Measurements from ENCODE around the gene TMEM201.

TMEM201 gene

GRCh38 chr1:9589144-9589718 is 520 bp downstream of the TMEM201 start (continued):
- TF ChIP-seq ZNF394 (tag by site-specific recombination; IDR thresholded peaks at IDR 0.05; ENCODE audit: borderline replicate concordance), result peak; percentile 61; the same call in 1 of the 2 replicates
- TF ChIP-seq, protein P1, sequence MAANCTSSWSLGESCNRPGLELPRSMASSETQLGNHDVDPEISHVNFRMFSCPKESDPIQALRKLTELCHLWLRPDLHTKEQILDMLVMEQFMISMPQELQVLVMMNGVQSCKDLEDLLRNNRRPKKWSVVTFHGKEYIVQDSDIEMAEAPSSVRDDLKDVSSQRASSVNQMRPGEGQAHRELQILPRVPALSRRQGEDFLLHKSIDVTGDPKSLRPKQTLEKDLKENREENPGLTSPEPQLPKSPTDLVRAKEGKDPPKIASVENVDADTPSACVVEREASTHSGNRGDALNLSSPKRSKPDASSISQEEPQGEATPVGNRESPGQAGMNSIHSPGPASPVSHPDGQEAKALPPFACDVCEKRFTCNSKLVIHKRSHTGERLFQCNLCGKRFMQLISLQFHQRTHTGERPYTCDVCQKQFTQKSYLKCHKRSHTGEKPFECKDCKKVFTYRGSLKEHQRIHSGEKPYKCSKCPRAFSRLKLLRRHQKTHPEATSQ (tag by site-specific recombination; IDR thresholded peaks at IDR 0.05), result no peak

DNA sequence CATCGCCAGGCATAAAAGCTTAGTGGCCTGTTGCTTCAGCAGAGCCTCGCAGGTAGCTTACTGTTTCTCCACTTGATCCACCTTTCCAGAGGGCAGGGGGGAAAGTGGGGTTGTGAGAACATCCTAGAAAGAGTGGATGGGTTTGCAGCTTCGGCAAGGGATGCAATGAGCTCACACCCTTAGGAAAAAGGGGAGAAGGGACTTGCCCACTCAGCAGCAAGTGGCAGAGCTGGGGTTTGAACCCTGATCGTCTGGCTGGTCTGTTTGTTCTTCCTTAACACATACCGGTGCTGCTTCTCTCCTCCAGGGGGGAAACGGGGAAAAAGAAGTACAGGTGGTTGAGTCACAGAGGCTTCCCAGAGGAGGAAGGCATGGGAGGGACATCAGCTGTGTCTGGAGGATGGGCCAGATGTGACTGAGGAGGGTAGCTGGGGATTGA is 1.0 kb downstream of the TMEM201 start:
- POLR2A ChIA-PET, result no interaction called here
- CTCF ChIA-PET, result interaction anchor here (0.6 to 1.6 kb wide), 5 partner anchors 11 to 250 kb away, joined by 3 to 6 read pairs (median 3); no protein-coding TSS in a partner anchor
- TF ChIP-seq ZNF639 (tag by site-specific recombination; IDR thresholded peaks at IDR 0.05), result no peak
- TF ChIP-seq PATZ1 (tag by site-specific recombination; IDR thresholded peaks at IDR 0.05), result 0 out of 2 replicates have a peak, but pooled peaks have one; percentile 17
- TF ChIP-seq, protein P2, sequence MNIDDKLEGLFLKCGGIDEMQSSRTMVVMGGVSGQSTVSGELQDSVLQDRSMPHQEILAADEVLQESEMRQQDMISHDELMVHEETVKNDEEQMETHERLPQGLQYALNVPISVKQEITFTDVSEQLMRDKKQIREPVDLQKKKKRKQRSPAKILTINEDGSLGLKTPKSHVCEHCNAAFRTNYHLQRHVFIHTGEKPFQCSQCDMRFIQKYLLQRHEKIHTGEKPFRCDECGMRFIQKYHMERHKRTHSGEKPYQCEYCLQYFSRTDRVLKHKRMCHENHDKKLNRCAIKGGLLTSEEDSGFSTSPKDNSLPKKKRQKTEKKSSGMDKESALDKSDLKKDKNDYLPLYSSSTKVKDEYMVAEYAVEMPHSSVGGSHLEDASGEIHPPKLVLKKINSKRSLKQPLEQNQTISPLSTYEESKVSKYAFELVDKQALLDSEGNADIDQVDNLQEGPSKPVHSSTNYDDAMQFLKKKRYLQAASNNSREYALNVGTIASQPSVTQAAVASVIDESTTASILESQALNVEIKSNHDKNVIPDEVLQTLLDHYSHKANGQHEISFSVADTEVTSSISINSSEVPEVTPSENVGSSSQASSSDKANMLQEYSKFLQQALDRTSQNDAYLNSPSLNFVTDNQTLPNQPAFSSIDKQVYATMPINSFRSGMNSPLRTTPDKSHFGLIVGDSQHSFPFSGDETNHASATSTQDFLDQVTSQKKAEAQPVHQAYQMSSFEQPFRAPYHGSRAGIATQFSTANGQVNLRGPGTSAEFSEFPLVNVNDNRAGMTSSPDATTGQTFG (tag by site-specific recombination; IDR thresholded peaks at IDR 0.05; ENCODE audit: borderline replicate concordance), result no peak
- no peak for TF ChIP-seq ZNF76 (tag by site-specific recombination; IDR thresholded peaks at IDR 0.05; ENCODE audit: borderline replicate concordance, low read depth)
- 0 out of 2 replicates have a peak, but pooled peaks have one; percentile 9 for TF ChIP-seq ZBTB48 (tag by site-specific recombination; IDR thresholded peaks at IDR 0.05)
- TF ChIP-seq, protein P3, sequence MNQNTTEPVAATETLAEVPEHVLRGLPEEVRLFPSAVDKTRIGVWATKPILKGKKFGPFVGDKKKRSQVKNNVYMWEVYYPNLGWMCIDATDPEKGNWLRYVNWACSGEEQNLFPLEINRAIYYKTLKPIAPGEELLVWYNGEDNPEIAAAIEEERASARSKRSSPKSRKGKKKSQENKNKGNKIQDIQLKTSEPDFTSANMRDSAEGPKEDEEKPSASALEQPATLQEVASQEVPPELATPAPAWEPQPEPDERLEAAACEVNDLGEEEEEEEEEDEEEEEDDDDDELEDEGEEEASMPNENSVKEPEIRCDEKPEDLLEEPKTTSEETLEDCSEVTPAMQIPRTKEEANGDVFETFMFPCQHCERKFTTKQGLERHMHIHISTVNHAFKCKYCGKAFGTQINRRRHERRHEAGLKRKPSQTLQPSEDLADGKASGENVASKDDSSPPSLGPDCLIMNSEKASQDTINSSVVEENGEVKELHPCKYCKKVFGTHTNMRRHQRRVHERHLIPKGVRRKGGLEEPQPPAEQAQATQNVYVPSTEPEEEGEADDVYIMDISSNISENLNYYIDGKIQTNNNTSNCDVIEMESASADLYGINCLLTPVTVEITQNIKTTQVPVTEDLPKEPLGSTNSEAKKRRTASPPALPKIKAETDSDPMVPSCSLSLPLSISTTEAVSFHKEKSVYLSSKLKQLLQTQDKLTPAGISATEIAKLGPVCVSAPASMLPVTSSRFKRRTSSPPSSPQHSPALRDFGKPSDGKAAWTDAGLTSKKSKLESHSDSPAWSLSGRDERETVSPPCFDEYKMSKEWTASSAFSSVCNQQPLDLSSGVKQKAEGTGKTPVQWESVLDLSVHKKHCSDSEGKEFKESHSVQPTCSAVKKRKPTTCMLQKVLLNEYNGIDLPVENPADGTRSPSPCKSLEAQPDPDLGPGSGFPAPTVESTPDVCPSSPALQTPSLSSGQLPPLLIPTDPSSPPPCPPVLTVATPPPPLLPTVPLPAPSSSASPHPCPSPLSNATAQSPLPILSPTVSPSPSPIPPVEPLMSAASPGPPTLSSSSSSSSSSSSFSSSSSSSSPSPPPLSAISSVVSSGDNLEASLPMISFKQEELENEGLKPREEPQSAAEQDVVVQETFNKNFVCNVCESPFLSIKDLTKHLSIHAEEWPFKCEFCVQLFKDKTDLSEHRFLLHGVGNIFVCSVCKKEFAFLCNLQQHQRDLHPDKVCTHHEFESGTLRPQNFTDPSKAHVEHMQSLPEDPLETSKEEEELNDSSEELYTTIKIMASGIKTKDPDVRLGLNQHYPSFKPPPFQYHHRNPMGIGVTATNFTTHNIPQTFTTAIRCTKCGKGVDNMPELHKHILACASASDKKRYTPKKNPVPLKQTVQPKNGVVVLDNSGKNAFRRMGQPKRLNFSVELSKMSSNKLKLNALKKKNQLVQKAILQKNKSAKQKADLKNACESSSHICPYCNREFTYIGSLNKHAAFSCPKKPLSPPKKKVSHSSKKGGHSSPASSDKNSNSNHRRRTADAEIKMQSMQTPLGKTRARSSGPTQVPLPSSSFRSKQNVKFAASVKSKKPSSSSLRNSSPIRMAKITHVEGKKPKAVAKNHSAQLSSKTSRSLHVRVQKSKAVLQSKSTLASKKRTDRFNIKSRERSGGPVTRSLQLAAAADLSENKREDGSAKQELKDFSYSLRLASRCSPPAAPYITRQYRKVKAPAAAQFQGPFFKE (tag by site-specific recombination; IDR thresholded peaks at IDR 0.05; ENCODE audit: borderline replicate concordance), result no peak
- TF ChIP-seq ZNF580 (tag by site-specific recombination; IDR thresholded peaks at IDR 0.05), result no peak
- no peak for TF ChIP-seq ZNF626 (tag by site-specific recombination; IDR thresholded peaks at IDR 0.05)
- no peak for TF ChIP-seq ZNF449 (tag by site-specific recombination; IDR thresholded peaks at IDR 0.05)
- TF ChIP-seq SCRT1 (tag by site-specific recombination; IDR thresholded peaks at IDR 0.05; ENCODE audit: borderline replicate concordance), result peak; percentile 76; the same call in 1 of the 2 replicates
- peak; percentile 97 for TF ChIP-seq SCRT2 (tag by site-specific recombination; IDR thresholded peaks at IDR 0.05)
- no peak; the same call in none of the 2 replicates for TF ChIP-seq ZNF341 (tag by site-specific recombination; IDR thresholded peaks at IDR 0.05; ENCODE audit: low read depth)
- TF ChIP-seq ZEB2 (tag by site-specific recombination; IDR thresholded peaks at IDR 0.05), result 0 out of 2 replicates have a peak, but pooled peaks have one; percentile 8
- no peak for TF ChIP-seq GFI1B (tag by site-specific recombination; IDR thresholded peaks at IDR 0.05)
- TF ChIP-seq HOXC10 (CRISPR knock-in tag; IDR thresholded peaks at IDR 0.05), result no peak
- TF ChIP-seq ZNF621 (tag by site-specific recombination; IDR thresholded peaks at IDR 0.05), result no peak
- TF ChIP-seq ZNF114 (tag by site-specific recombination; IDR thresholded peaks at IDR 0.05), result no peak

More for the DNA sequence above, 1.0 kb downstream of the TMEM201 start:
- peaks cover 12% of the 10 kb centered on the region for H3K4me1 ChIP-seq (ENCODE audit: control insufficient read depth, insufficient read depth, low read length)
- peak overlapping the region; percentile 40 for H3K4me3 ChIP-seq (ENCODE audit: low read depth, low read length)
- H3K9me3 ChIP-seq (ENCODE audit: control insufficient read depth, insufficient read depth, low read depth, low read length), result no peaks in the 10 kb centered on the region
- peaks cover 3 to 29% of the 10 kb centered on the region in 2 experiments; a peak in 2 of 3 replicates for H3K36me3 ChIP-seq (ENCODE audit: control insufficient read depth in 2 of 2, insufficient read depth in 1 of 2, low read length in 2 of 2)
- H3K27ac ChIP-seq (ENCODE audit: extremely low read depth, low read depth, low read length), result peak overlapping the region; percentile 71; the same call in 1 of the 2 replicates
